ENCODE data around the gene OBP2B.
A peak's percentile ranks its signal among the peaks of the same experiment; 100 is the strongest.

Gene OBP2B

DNA sequence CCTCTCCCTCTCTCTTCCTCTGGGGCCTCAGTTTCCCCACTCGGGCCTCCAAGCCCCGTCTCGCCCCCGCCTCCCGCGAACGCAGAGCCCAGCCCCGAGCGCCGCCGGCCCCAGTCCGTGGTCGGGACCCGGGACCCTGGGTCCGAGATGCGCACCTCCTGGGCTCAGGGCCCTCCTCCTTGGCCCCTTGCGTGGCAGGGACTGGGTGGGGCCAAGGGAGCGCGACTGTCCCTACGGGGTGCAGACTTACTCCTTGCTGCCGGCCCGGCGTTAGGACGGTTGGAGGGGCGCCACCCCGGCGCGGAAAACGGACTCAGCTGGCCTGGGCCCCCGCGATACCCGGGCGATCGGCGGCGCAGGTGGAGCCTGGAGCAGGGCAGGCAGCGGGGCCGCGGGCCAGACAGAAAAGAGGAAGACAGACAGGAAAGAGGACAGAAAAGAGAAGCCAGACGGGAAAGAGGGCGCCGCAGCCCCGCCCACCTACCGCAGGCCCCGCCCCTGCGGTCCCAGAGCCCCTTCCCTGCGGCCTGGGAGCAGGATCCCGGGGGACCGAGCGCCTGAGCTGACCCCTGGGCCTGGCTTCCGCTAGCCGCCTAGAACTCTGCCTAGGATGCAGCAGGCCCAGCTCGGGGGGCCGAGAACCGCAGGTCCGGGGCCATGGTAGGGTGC lies 45.4 kb downstream of the OBP2B start, which contains the start of gene GBGT1:
Gene GBGT1, minus strand, starts transcription at position 411 of the 669 bp plus-strand sequence. CDS start 1,502 bp downstream, outside the sequence.
- H3K36me3 ChIP-seq = no peaks in the 10 kb centered on the region
- peak within 1 kb of the TSS; percentile 58 for H3K4me3 ChIP-seq (ENCODE audit: low read depth, low read length)
- no peaks in the 10 kb centered on the region for H3K27me3 ChIP-seq
- no peaks in the 10 kb centered on the region for H3K9me3 ChIP-seq
- no peaks in the 10 kb centered on the region for H3K4me1 ChIP-seq
- TF ChIP-seq, protein P1, sequence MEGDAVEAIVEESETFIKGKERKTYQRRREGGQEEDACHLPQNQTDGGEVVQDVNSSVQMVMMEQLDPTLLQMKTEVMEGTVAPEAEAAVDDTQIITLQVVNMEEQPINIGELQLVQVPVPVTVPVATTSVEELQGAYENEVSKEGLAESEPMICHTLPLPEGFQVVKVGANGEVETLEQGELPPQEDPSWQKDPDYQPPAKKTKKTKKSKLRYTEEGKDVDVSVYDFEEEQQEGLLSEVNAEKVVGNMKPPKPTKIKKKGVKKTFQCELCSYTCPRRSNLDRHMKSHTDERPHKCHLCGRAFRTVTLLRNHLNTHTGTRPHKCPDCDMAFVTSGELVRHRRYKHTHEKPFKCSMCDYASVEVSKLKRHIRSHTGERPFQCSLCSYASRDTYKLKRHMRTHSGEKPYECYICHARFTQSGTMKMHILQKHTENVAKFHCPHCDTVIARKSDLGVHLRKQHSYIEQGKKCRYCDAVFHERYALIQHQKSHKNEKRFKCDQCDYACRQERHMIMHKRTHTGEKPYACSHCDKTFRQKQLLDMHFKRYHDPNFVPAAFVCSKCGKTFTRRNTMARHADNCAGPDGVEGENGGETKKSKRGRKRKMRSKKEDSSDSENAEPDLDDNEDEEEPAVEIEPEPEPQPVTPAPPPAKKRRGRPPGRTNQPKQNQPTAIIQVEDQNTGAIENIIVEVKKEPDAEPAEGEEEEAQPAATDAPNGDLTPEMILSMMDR (IDR thresholded peaks at IDR 0.05; ENCODE audit: low read depth, low read length) = no peak
- peak; percentile 84 for DNase-seq

DNA sequence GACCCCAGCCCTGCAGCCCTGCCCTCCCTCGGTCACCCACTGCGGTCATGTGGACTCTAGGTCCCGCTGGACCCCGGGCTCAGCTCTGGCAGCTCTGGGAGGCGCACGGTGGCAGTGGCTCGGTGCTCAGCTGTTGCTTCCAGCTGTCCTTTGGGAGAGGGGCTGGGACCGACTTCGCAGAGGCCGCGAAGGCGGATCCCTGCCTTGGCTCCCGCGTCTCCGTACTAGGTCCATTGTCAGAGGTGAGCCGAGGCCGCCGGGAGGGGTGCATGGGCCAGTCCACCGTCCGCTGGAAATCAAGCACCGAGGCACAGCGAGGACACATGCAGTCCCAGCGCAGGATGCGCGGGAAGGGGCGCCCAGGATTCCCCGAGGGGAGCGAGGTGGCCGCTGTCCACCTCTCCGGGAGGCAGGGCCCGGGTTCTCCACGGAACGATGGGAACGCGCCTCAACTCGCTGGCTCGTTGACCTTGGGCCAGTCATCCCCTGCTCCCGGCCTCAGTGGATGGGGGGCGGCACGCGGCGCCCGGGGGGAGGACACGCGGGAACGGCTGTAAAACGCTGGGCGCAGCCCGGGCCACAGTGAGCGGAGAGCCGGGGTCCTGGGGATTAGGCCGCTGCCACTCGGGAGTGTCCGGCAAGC lies 46.1 kb downstream of the OBP2B start:
- Histone ChIP-seq H3K36me3 (no peaks in the 10 kb centered on the region), H3K4me1 (no peaks in the 10 kb centered on the region), H3K27me3 (no peaks in the 10 kb centered on the region), H3K9me3 (no peaks in the 10 kb centered on the region), H3K4me3 (ENCODE audit: low read depth, low read length) (peak overlapping the region; percentile 58)
- no peak for DNase-seq
- TF ChIP-seq, protein P1 (IDR thresholded peaks at IDR 0.05; ENCODE audit: low read depth, low read length) = no peak

DNA sequence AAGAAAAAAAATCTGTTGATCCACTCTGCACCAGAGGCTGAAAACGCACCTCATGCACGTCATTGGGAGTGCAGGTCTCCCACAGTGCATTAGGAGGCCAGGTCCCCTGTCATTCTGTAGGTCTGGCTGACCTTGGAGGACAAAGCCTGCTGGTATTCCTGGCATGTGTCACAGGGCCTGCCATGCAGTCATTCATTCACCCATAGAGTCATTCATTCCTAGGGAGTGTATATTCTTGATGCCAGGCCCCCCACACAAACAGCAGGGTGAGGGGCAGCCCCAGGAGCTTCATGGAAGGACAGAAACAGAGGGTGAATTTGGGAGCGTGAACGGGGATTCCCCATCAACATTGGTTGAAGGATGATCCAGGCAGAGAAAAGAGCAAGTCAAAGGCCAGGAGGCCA lies 47.5 kb downstream of the OBP2B start:
- Histone ChIP-seq H3K9me3 (no peaks in the 10 kb centered on the region), H3K27me3 (no peaks in the 10 kb centered on the region), H3K4me1 (no peaks in the 10 kb centered on the region), H3K36me3 (no peaks in the 10 kb centered on the region), H3K4me3 (ENCODE audit: low read depth, low read length) (no peak overlapping the region)
- DNase-seq = no peak
- TF ChIP-seq, protein P1 (IDR thresholded peaks at IDR 0.05; ENCODE audit: low read depth, low read length) = no peak

DNA sequence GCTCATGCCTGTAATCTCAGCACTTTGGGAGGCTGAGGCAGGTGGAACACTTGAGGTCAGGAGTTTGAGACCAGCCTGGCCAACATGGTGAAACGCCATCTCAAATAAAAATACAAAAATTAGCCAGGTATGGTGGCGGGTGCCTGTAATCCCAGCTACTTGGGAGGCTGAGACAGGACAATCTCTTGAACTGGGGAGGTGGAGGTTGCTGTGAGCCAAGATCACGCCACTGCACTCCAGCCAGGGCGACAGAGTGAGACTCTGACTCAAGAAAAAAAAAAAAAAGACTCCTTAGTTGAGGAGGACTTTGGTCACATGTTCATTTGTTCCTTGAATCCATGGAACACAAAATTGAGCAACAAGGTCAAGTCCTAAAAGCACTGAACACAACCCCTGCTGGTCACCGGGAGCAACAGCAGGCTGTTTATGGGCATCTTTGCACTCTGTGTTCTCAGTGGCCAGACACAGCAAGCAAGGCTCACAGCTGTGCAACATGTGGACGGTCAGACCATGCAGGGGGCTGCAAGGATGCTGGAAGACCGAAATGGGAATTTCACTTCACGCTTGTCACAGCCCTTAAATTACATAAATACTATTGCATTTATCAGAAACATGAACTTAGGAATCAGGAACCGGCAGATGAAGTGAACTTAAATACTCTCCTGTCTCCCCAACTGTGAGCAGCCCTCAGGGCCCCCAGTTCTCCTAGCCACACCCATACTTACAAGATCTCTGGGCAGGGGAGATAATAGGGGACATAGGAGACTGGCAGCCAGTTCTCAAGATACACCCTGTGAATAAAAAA lies 48.1 kb downstream of the OBP2B start:
- Histone ChIP-seq H3K4me3 (ENCODE audit: low read depth, low read length) (no peak overlapping the region), H3K36me3 (no peaks in the 10 kb centered on the region), H3K9me3 (no peaks in the 10 kb centered on the region), H3K27me3 (no peaks in the 10 kb centered on the region), H3K4me1 (no peaks in the 10 kb centered on the region)
- peak; percentile 62 for DNase-seq
- TF ChIP-seq, protein P1 (IDR thresholded peaks at IDR 0.05; ENCODE audit: low read depth, low read length) = peak; percentile 79

DNA sequence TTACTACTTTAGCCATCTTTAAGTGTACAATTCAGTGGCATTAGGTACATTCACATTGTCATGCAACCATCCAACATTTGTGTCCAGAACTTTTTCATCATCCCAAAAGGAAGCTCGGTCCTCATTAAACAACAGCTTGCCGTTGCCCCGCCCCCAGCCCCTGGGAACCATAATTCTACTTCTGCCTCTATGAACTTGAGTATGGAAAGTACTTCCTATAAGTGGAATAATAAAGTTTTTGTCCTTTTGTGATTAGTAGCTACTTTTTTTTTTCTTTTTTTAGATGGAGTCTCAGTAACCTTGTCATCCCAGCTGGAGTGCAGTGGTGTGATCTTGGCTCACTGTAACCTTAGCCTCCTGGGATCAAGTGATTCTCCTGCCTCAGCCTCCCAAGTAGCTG lies 50.4 kb downstream of the OBP2B start:
- Histone ChIP-seq H3K9me3 (no peaks in the 10 kb centered on the region), H3K4me1 (no peaks in the 10 kb centered on the region), H3K4me3 (ENCODE audit: low read depth, low read length) (no peak overlapping the region), H3K36me3 (no peaks in the 10 kb centered on the region), H3K27me3 (no peaks in the 10 kb centered on the region)
- DNase-seq = no peak
- TF ChIP-seq, protein P1 (IDR thresholded peaks at IDR 0.05; ENCODE audit: low read depth, low read length) = no peak

Data from BE2C (cell line).